ENCODE measurements around the gene CPSF3. TPM values are rescaled to one million over a fixed set of nuclear protein-coding genes. Genes with fewer than 3 reads are reported as not detected.
A peak's percentile ranks its signal among the peaks of the same experiment; 100 is the strongest.
"Not testable (repeated sequence)": the region's sequence is repeated elsewhere in the genome, so short reads cannot be mapped to it uniquely, and the experiment has no call there.

Gene CPSF3
- total RNA-seq, 8 experiments from 2014 or later: 32.7 to 64.5 (median 41.8) TPM

GRCh38 chr2:9388950-9389911 lies 34.2 kb upstream of the CPSF3 start:
- in situ Hi-C loops (cut with MboI; ENCODE audit: low pct_unique_long_range_greater_than_20kb in 2 of 9, low sequenced_read_pairs in 9 of 9, unreplicated experiment in 9 of 9): no loop called here

DNA sequence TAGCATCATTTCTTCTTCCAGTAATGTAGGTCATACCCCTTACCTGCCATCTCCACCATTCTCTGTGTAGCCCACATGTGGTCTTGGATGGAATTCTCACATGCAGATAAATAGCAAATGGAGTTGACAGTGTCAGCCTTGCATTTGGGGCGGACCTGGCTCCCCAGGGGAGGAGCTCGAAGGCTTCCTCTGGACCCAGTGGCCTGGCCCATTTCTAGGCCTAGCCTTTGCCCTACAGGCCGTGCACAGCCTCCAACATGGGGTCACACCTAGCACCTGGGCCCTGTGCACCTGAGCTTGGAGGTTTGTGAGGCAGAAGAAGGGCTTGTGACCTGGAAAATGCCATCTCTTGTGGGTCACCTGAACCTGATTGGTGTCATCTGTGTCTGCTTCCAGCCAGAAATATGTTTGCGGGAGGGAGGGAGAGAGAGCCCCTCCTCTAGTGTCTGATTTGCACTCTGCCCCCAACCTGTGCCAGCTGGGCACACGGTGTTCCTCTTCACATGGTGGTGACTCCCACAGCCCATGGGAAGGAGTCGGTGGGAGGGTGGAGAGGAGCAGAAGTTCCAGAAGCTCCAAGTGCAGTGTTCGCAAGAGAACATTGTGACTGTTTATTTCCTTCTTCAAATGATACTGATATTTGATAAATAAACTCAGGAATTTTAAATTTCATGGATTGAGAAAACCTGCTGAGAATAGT lies 33.2 kb upstream of the CPSF3 start:
- in situ Hi-C loops (cut with MboI; ENCODE audit: low pct_unique_long_range_greater_than_20kb in 2 of 9, low sequenced_read_pairs in 9 of 9, unreplicated experiment in 9 of 9): no loop called here
- Histone ChIP-seq H3K27ac (no peak overlapping the region), H3K4me3 (no peak overlapping the region), H3K4me1 (replicated peaks in 1 of 2) (peaks cover 11 to 16% of the 10 kb centered on the region in 2 donors)
- no peak for ATAC-seq (replicated peaks in 6 of 8)
- WGBS, 10 experiments: 80 to 100% (median 92%) methylated on average over 1 to 6 of the region's 7 CpGs; no CpG with 5 or more reads in 3 of the 10 experiments

More at GRCh38 chr2:9388950-9389911, 34.2 kb upstream of the CPSF3 start:
- 78 to 100% (median 94%) methylated on average over 1 to 18 of the region's 28 CpGs; no CpG with 5 or more reads in 1 of the 10 experiments for WGBS, 10 experiments
- peaks cover 11 to 16% of the 10 kb centered on the region in 2 donors for H3K4me1 ChIP-seq (replicated peaks in 1 of 2)
- H3K4me3 ChIP-seq: no peak overlapping the region
- ATAC-seq (replicated peaks in 6 of 8): peak in 5 of 8 experiments; percentile 91 to 95 (median 94)
- H3K27ac ChIP-seq: no peak overlapping the region

GRCh38 chr2:9390991-9391390 lies 32.5 kb upstream of the CPSF3 start:
- no peak for ATAC-seq (replicated peaks in 6 of 8)
- Histone ChIP-seq H3K4me3 (no peak overlapping the region), H3K27ac (no peak overlapping the region), H3K4me1 (replicated peaks in 1 of 2) (peaks cover 11 to 16% of the 10 kb centered on the region in 2 donors)
- 60 to 100% (median 96%) methylated on average over 1 to 12 of the region's 19 CpGs; no CpG with 5 or more reads in 1 of the 10 experiments for WGBS, 10 experiments
- in situ Hi-C loops (cut with MboI; ENCODE audit: low pct_unique_long_range_greater_than_20kb in 2 of 9, low sequenced_read_pairs in 9 of 9, unreplicated experiment in 9 of 9): no loop called here

DNA sequence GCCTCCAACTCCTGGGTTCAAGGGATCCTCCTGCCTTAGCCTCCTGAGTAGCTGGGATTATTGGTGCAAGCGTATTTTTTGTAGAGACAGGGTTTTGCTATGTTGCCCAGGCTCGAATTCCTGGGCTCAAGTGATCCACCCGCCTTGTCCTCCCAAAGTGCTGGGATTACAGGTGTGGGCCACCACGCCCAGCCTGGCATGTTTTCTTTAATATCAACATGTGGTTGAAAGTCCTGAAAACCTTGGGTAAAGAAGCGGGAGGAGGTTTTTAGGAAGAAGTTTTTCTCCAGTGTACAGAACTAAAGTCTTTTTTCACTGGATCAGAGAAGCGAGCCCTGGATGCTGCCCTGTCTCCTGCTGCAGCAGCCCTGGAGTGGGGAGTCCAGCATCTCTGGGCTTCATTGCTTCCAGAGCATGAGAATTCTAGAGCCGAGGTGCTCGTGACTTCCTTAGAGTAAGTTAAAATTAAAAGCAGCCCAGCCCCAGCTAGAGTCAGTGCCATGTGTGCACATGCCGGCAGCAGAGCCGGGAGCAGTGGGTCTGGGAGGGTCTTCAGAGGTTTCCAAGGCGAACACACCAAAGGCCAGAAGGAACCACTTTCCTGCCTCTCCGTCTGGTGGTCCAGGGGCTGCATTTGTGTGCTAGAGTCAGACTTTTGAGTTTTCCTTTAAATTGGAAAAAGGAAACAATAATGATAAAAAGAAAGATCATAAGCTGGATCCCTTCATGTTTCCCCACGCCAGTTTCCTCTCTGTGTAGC lies 31.3 kb upstream of the CPSF3 start:
- H3K4me1 ChIP-seq (replicated peaks in 1 of 2): peaks cover 11 to 16% of the 10 kb centered on the region in 2 donors
- ATAC-seq (replicated peaks in 6 of 8): no peak
- H3K4me3 ChIP-seq: no peak overlapping the region
- in situ Hi-C loops (cut with MboI; ENCODE audit: low pct_unique_long_range_greater_than_20kb in 2 of 9, low sequenced_read_pairs in 9 of 9, unreplicated experiment in 9 of 9): no loop called here
- WGBS, 10 experiments: 67 to 100% (median 91%) methylated on average over 1 to 8 of the region's 13 CpGs
- peak overlapping the region in 1 of 2 donors; percentile 27 for H3K27ac ChIP-seq

DNA sequence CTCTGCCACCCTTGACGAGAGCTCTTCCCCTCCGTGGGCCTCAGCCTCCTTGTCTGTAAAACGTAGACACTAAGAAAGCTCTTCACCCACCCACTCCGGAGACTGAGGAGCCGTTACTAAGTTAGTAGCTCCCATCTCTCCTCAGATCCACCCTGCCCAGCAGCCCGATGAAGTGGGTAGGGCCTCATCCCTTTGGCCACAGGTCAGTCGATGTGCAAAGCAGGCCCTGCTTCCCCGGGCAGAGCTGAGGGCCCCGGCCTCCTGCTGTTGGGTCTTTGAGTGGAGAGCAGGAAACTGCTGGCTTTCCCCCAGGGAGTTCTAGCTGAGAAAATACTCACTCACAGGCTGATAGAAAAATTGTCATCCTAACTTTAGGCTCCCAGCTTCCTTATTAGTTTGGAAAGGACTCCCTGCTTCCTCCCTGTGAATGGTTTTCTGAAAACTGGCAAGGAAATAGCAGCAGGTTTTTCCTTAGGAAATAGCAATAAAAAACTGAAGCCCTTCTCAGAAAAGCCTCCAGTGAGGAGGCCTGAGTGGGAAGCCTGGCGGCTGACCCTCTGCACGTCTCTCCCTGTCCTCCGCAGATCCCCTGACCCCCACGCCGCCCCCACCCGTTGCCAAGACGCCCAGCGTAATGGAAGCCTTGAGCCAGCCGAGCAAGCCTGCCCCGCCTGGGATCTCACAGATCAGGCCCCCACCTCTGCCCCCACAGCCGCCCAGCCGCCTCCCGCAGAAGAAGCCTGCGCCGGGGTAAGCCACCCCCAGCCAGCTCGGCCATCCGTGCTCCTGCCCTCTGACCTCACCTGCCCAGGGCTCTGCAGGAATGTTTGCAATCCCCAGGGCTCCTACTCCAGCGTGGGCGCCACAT lies 30.3 kb upstream of the CPSF3 start:
- Histone ChIP-seq H3K4me3 (no peak overlapping the region), H3K27ac (peak overlapping the region; percentile 21 to 27), H3K4me1 (replicated peaks in 1 of 2) (peaks cover 11 to 16% of the 10 kb centered on the region in 2 donors)
- WGBS, 10 experiments: 20 to 71% (median 42%) methylated on average over 1 to 4 of the region's 28 CpGs; no CpG with 5 or more reads in 1 of the 10 experiments
- in situ Hi-C loops (cut with MboI; ENCODE audit: low pct_unique_long_range_greater_than_20kb in 2 of 9, low sequenced_read_pairs in 9 of 9, unreplicated experiment in 9 of 9): no loop called here
- peak in 5 of 8 experiments; percentile 22 to 52 (median 28) for ATAC-seq (replicated peaks in 6 of 8)

DNA sequence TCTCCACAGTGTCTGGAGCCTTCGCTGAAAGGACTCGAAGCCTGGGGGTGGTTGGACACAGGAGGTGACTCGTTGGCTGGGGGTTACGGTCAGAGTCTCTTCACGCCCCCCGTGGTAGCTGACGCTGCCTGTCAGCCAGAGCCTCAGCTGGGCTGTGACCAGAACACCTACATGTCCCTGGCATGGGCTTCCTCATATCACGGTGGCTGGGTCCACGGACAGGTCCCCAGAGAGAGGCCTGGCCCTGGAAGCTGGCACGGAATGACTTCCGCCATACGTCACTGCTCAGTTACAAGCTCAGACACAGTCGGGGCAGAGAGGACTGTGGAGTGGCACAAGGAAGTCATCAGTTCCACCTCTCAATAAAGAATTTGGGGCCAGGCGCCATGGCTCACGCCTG lies 28.6 kb upstream of the CPSF3 start:
- Histone ChIP-seq H3K27ac (no peak overlapping the region), H3K4me3 (no peak overlapping the region), H3K4me1 (replicated peaks in 1 of 2) (peaks cover 11 to 16% of the 10 kb centered on the region in 2 donors)
- no peak for ATAC-seq (replicated peaks in 6 of 8)
- 73 to 100% (median 100%) methylated on average over 1 to 3 of the region's 15 CpGs; no CpG with 5 or more reads in 3 of the 10 experiments for WGBS, 10 experiments
- in situ Hi-C loops (cut with MboI; ENCODE audit: low pct_unique_long_range_greater_than_20kb in 2 of 9, low sequenced_read_pairs in 9 of 9, unreplicated experiment in 9 of 9): no loop called here

DNA sequence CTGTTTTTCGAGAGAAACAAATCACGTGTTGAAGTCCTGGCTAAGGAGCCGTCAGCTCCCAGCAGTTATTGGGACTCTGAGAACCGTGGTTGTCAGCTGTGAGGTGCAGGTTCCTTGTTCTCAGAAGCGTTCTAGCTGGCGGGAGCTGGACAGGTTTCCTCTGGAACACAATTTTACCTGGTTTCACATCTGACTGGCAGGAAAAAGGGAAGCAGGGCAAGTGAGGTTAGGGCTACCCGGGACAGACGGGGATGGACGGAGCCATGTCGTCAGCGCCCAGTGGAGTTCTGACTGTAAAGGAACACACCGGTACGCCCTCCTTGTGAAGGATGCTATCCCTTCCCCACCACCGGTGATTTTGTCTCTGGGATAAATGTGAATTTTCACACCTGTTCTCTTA lies 26.3 kb upstream of the CPSF3 start:
- no peak for ATAC-seq (replicated peaks in 6 of 8)
- Histone ChIP-seq H3K4me1 (replicated peaks in 1 of 2) (peaks cover 11 to 14% of the 10 kb centered on the region in 2 donors), H3K27ac (no peak overlapping the region), H3K4me3 (no peak overlapping the region)
- WGBS, 10 experiments: 83 to 100% (median 96%) methylated on average over 1 to 9 of the region's 14 CpGs; no CpG with 5 or more reads in 1 of the 10 experiments
- in situ Hi-C loops (cut with MboI; ENCODE audit: low pct_unique_long_range_greater_than_20kb in 2 of 9, low sequenced_read_pairs in 9 of 9, unreplicated experiment in 9 of 9): no loop called here

- H3K4me3 ChIP-seq; H3K27ac ChIP-seq; ATAC-seq (replicated peaks in 6 of 8); H3K4me1 ChIP-seq (replicated peaks in 1 of 2); in situ Hi-C loops (cut with MboI; ENCODE audit: low pct_unique_long_range_greater_than_20kb in 2 of 9, low sequenced_read_pairs in 9 of 9, unreplicated experiment in 9 of 9): not testable (repeated sequence)
- 90 to 100% (median 98%) methylated on average over 2 to 8 of the region's 11 CpGs; no CpG with 5 or more reads in 4 of the 10 experiments for WGBS, 10 experiments
Observed at GRCh38 chr2:9398251-9398650, 25.2 kb upstream of the CPSF3 start.

GRCh38 chr2:9398881-9399780 lies 24.3 kb upstream of the CPSF3 start:
- no peaks in the 10 kb centered on the region for H3K4me1 ChIP-seq (replicated peaks in 1 of 2)
- peak in 7 of 8 experiments; percentile 26 to 77 (median 65) for ATAC-seq (replicated peaks in 6 of 8)
- in situ Hi-C loops (cut with MboI; ENCODE audit: low pct_unique_long_range_greater_than_20kb in 2 of 9, low sequenced_read_pairs in 9 of 9, unreplicated experiment in 9 of 9): no loop called here
- H3K4me3 ChIP-seq: no peak overlapping the region
- no peak overlapping the region for H3K27ac ChIP-seq
- 43 to 87% (median 71%) methylated on average over 2 to 11 of the region's 20 CpGs; no CpG with 5 or more reads in 1 of the 10 experiments for WGBS, 10 experiments

DNA sequence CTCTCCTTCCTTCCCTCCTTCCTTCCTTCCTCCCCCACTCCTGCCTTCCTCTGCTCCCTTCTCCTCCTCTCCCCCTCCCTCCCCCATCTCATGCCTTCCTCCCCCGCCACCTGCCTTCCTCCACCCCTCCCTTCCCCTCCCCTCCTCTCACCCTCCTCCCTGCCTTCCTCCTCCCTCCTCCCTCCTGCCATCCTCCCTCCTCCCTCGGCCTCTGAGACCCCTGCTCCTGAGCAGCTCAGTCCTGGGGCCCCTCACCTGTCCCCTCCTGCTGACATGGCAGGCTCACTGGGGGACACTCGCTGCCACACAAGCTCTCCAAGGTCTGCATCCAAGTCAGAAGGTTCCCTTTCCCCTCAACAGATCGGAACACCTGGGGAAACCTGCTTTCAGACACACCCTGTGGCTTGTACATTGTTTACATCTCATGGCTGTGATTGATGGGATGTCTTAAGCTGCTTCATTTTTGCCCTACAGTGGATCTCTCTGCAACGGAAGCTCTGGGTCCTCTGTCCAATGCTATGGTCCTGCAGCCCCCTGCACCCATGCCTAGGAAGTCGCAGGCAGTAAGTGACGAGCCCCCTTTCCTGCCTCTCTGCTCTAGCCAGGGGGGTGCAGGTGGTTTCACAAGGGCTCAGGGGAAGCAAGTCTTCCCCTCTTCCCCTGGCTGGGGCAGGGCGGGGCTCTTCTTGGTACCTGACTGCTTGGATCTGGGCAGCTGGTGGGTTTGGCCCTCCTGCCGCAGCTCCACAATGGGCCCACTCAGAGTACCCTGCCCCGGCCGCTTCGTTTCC lies 23.0 kb upstream of the CPSF3 start:
- in situ Hi-C loops (cut with MboI; ENCODE audit: low pct_unique_long_range_greater_than_20kb in 2 of 9, low sequenced_read_pairs in 9 of 9, unreplicated experiment in 9 of 9): no loop called here
- no peaks in the 10 kb centered on the region for H3K4me1 ChIP-seq (replicated peaks in 1 of 2)
- no peak overlapping the region for H3K4me3 ChIP-seq
- 70 to 93% (median 80%) methylated on average over 1 to 6 of the region's 12 CpGs; no CpG with 5 or more reads in 5 of the 10 experiments for WGBS, 10 experiments
- H3K27ac ChIP-seq: no peak overlapping the region
- peak in 2 of 8 experiments; percentile 6 to 11 for ATAC-seq (replicated peaks in 6 of 8)

All from motor neuron (in vitro differentiated cells).